Nephron progenitor cell (in vitro differentiated cells): ENCODE results near the gene CLEC1A.

Experiments used
- DNase-seq: peaks from one replicate; pipeline ENCODE4 v3.0.0; 2021
- H3K27ac Mint-ChIP-seq: 2 replicates; pipeline ENCODE4 v1.8.0; 2021; ENCODE audit warnings: mild to moderate bottlenecking, moderate library complexity, mixed read lengths
- H3K27me3 Mint-ChIP-seq: 2 replicates; pipeline ENCODE4 v1.8.0; 2021; ENCODE audit warnings: mild to moderate bottlenecking, low read depth, mixed read lengths; ENCODE audit not compliant: poor library complexity
- H3K36me3 Mint-ChIP-seq: 2 replicates; pipeline ENCODE4 v1.8.0; 2021; ENCODE audit warnings: low read depth, mixed read lengths
- H3K4me1 Mint-ChIP-seq: 2 replicates; pipeline ENCODE4 v1.8.0; 2021; ENCODE audit warnings: mixed read lengths
- H3K4me3 Mint-ChIP-seq: 2 replicates; pipeline ENCODE4 v1.8.0; 2021; ENCODE audit warnings: mild to moderate bottlenecking, moderate library complexity, mixed read lengths
- H3K9me3 Mint-ChIP-seq: 2 replicates; pipeline ENCODE4 v1.8.0; 2021; ENCODE audit warnings: mild to moderate bottlenecking, moderate library complexity, mixed read lengths
- CTCF ChIP-seq: fragments of 200-600 bp; sonication (generic); IDR thresholded peaks from 2 replicates; pipeline ENCODE4 v1.5.0; 2021; ENCODE audit warnings: antibody characterized with exemption

Gene CLEC1A

GRCh38 chr12:10097521-10097920 lies 1.3 kb downstream of the CLEC1A start:
- no peak overlapping the region for H3K4me3 Mint-ChIP-seq
- DNase-seq = no peak
- H3K27me3 Mint-ChIP-seq = peaks cover 3% of the 10 kb centered on the region
- peaks cover 34% of the 10 kb centered on the region for H3K4me1 Mint-ChIP-seq
- no peaks in the 10 kb centered on the region for H3K36me3 Mint-ChIP-seq
- TF ChIP-seq CTCF = no peak
- H3K9me3 Mint-ChIP-seq = no peaks in the 10 kb centered on the region
- no peak overlapping the region for H3K27ac Mint-ChIP-seq

GRCh38 chr12:10095971-10096370 lies 2.8 kb downstream of the CLEC1A start:
- no peak for DNase-seq
- Mint-ChIP-seq H3K27ac (no peak overlapping the region), H3K36me3 (no peaks in the 10 kb centered on the region), H3K27me3 (peaks cover 3% of the 10 kb centered on the region), H3K9me3 (no peaks in the 10 kb centered on the region), H3K4me1 (peaks cover 24% of the 10 kb centered on the region), H3K4me3 (no peak overlapping the region)
- no peak for TF ChIP-seq CTCF

- H3K36me3 Mint-ChIP-seq = no peaks in the 10 kb centered on the region
- no peak overlapping the region for H3K27ac Mint-ChIP-seq
- TF ChIP-seq CTCF = no peak
- no peak overlapping the region for H3K4me3 Mint-ChIP-seq
- no peaks in the 10 kb centered on the region for H3K9me3 Mint-ChIP-seq
- H3K4me1 Mint-ChIP-seq = peaks cover 29% of the 10 kb centered on the region
- no peak for DNase-seq
- peaks cover 3% of the 10 kb centered on the region for H3K27me3 Mint-ChIP-seq
Observed at GRCh38 chr12:10094646-10095395, 4.0 kb downstream of the CLEC1A start.

- Mint-ChIP-seq H3K36me3 (peaks cover 5% of the 10 kb centered on the region), H3K4me1 (peaks cover 21% of the 10 kb centered on the region), H3K27me3 (no peaks in the 10 kb centered on the region), H3K4me3 (no peak overlapping the region), H3K27ac (no peak overlapping the region), H3K9me3 (peaks cover 15% of the 10 kb centered on the region)
- no peak for DNase-seq
- TF ChIP-seq CTCF = no peak
Observed at GRCh38 chr12:10088955-10089900, 9.6 kb downstream of the CLEC1A start.

- Mint-ChIP-seq H3K27me3 (no peaks in the 10 kb centered on the region), H3K4me3 (no peak overlapping the region), H3K36me3 (peaks cover 12% of the 10 kb centered on the region), H3K9me3 (peaks cover 25% of the 10 kb centered on the region), H3K4me1 (peaks cover 21% of the 10 kb centered on the region), H3K27ac (no peak overlapping the region)
- no peak for DNase-seq
- no peak for TF ChIP-seq CTCF
Observed at GRCh38 chr12:10088031-10088430, 10.8 kb downstream of the CLEC1A start.
